HFFc6 (cell line): ENCODE results near the gene GUCY2F. TPM values are rescaled to one million over a fixed set of nuclear protein-coding genes. Genes with fewer than 3 reads are reported as not detected.

Experiments
- DNase-seq: peaks from one replicate; pipeline ENCODE4 v3.0.0-alpha.2; 2018
- H3K27ac Mint-ChIP-seq: 2 replicates; pipeline ENCODE4 v1.8.0; 2020; ENCODE audit warnings: mild to moderate bottlenecking, mixed read lengths
- H3K27me3 Mint-ChIP-seq: 2 replicates; pipeline ENCODE4 v1.8.0; 2021; ENCODE audit warnings: mild to moderate bottlenecking, moderate library complexity, mixed read lengths; ENCODE audit not compliant: insufficient read depth
- H3K36me3 Mint-ChIP-seq: 2 replicates; pipeline ENCODE4 v1.8.0; 2021; ENCODE audit warnings: low read depth, mixed read lengths
- H3K4me1 Mint-ChIP-seq: 2 replicates; pipeline ENCODE4 v1.8.0; 2020; ENCODE audit warnings: low read depth, mixed read lengths
- H3K4me3 Mint-ChIP-seq: 2 replicates; pipeline ENCODE4 v1.8.0; 2020; ENCODE audit warnings: mild to moderate bottlenecking, moderate library complexity, mixed read lengths
- H3K9me3 Mint-ChIP-seq: 2 replicates; pipeline ENCODE4 v1.8.0; 2020; ENCODE audit warnings: mild to moderate bottlenecking, mixed read lengths
- CTCF ChIP-seq: fragments of 200-600 bp; sonication (generic); IDR thresholded peaks from 2 replicates; pipeline ENCODE4 v1.5.0; 2021; ENCODE audit warnings: antibody characterized with exemption, mild to moderate bottlenecking
- total RNA-seq, 6 experiments: library from RNA; stranded (reverse); fragmentation: NEBNext Ultra II Directional; extraction: Animal tissue kit (Norgen Biotek cat#: 25700); gene quantifications; 2 replicates in 1 of 6; 3 replicates in 5 of 6; pipeline ENCODE4 v1.2.3, GENCODE V29; 2021

The GUCY2F gene
- total RNA-seq, 6 experiments from 2014 or later = not detected

GRCh38 chrX:109475174-109475891 lies 6.6 kb downstream of the GUCY2F start:
- H3K36me3 Mint-ChIP-seq = no peaks in the 10 kb centered on the region
- no peak overlapping the region for H3K27ac Mint-ChIP-seq

GRCh38 chrX:109472939-109473735 lies 8.7 kb downstream of the GUCY2F start:
- DNase-seq = peak; percentile 19
- H3K4me3 Mint-ChIP-seq = peak overlapping the region; percentile 67
- peak; percentile 60 for TF ChIP-seq CTCF
- no peaks in the 10 kb centered on the region for H3K9me3 Mint-ChIP-seq
- no peaks in the 10 kb centered on the region for H3K36me3 Mint-ChIP-seq
- H3K4me1 Mint-ChIP-seq = peaks cover 12% of the 10 kb centered on the region
- H3K27ac Mint-ChIP-seq = peak overlapping the region; percentile 8; the same call in 1 of the 2 replicates
- peaks cover 5% of the 10 kb centered on the region for H3K27me3 Mint-ChIP-seq

More at GRCh38 chrX:109475174-109475891, 6.6 kb downstream of the GUCY2F start:
- peaks cover 9% of the 10 kb centered on the region for H3K27me3 Mint-ChIP-seq
- TF ChIP-seq CTCF = peak; percentile 72
- DNase-seq = peak; percentile 21
- no peaks in the 10 kb centered on the region for H3K9me3 Mint-ChIP-seq
- H3K4me3 Mint-ChIP-seq = no peak overlapping the region
- peaks cover 12% of the 10 kb centered on the region for H3K4me1 Mint-ChIP-seq

- Mint-ChIP-seq H3K27me3 (no peaks in the 10 kb centered on the region), H3K4me1 (no peaks in the 10 kb centered on the region), H3K4me3 (no peak overlapping the region), H3K27ac (no peak overlapping the region), H3K36me3 (no peaks in the 10 kb centered on the region), H3K9me3 (no peaks in the 10 kb centered on the region)
- DNase-seq = no peak
- no peak for TF ChIP-seq CTCF
These were observed 17.7 kb downstream of the GUCY2F start for GRCh38 chrX:109464231-109464630.

- H3K9me3 Mint-ChIP-seq = no peaks in the 10 kb centered on the region
- no peaks in the 10 kb centered on the region for H3K27me3 Mint-ChIP-seq
- H3K27ac Mint-ChIP-seq = no peak overlapping the region
- no peak for DNase-seq
- no peaks in the 10 kb centered on the region for H3K36me3 Mint-ChIP-seq
- H3K4me1 Mint-ChIP-seq = no peaks in the 10 kb centered on the region
- H3K4me3 Mint-ChIP-seq = no peak overlapping the region
- TF ChIP-seq CTCF = no peak
These were observed 18.1 kb downstream of the GUCY2F start for GRCh38 chrX:109463784-109464183.

- H3K27ac Mint-ChIP-seq = no peak overlapping the region
- no peaks in the 10 kb centered on the region for H3K9me3 Mint-ChIP-seq
- H3K36me3 Mint-ChIP-seq = no peaks in the 10 kb centered on the region
- no peaks in the 10 kb centered on the region for H3K4me1 Mint-ChIP-seq
- H3K27me3 Mint-ChIP-seq = no peaks in the 10 kb centered on the region
- H3K4me3 Mint-ChIP-seq = no peak overlapping the region
- no peak for DNase-seq
- TF ChIP-seq CTCF = no peak
These were observed 33.5 kb downstream of the GUCY2F start for GRCh38 chrX:109448282-109448938.
